GM11168 (cell line): ENCODE measurements around the gene USP54.

Source experiments
- in situ Hi-C: fragments of 300-500 bp; cut with MboI; formaldehyde crosslinking; loops from one replicate; pipeline ENCODE4 v1.12.0; 2022; ENCODE audit warnings: low sequenced_read_pairs; ENCODE audit not compliant: unreplicated experiment

The USP54 gene

DNA sequence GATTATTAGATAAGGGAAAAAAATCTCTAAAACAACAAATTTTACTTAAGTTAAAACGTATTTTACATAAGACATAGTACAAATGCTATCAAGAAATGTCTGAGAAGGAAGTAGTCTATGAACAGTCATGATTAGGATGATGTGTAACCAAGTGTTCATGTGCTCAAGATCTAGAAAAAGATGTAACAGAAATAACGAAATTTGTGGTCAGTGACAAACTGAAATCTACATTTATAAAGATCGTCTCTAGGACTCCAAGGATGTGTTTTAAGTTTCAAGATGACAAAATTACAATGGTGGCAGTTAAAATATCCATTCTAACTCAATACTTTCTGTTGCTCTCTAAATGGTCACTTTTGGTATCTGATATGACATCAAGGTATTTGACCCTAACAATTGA lies 112.5 kb downstream of the USP54 start:
- in situ Hi-C loops = no loop called here

DNA sequence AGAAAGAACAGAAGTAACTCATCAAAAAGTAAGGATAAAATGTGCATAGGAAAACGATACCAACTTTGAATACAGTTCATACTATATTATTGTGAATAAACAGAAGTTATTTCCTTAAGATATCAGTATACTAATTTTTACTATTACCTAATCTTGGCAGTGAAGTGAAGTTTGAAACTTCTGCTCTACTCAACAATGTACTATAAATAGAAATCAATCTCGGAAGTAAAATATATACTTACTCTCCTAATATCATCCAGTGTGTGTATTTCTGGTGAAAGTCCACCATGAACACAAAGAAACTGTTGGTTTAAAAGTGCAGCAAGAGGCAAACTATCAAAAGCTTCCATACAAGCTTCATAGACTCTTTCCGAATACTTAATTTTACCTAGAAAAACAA lies 119.9 kb downstream of the USP54 start:
- in situ Hi-C loops = no loop called here

- in situ Hi-C loops = no loop called here
These were observed 121.6 kb downstream of the USP54 start for GRCh38 chr10:73469579-73469978.

DNA sequence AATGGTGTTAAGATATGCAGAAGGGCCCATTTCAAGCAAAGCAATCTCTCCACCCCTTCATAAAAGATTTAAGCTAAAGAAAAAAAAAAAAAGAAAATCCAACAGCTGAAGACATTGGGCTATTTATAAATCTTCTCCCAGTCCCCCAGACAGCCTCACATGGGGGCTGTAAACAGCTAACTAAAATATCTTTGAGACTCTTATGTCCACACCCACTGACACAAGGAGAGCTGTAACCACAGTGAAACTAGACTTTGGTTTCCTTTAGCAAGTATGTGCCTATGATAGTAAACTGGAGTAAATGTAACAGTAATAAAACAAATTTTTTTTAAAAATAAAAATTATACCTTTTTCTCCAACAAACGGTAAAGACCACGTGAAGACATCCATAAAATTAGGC lies 123.9 kb downstream of the USP54 start:
- in situ Hi-C loops = no loop called here

- in situ Hi-C loops = no loop called here
These were observed 125.0 kb downstream of the USP54 start for GRCh38 chr10:73465978-73466726.

GRCh38 chr10:73460897-73461296 lies 130.2 kb downstream of the USP54 start:
- in situ Hi-C loops = no loop called here

DNA sequence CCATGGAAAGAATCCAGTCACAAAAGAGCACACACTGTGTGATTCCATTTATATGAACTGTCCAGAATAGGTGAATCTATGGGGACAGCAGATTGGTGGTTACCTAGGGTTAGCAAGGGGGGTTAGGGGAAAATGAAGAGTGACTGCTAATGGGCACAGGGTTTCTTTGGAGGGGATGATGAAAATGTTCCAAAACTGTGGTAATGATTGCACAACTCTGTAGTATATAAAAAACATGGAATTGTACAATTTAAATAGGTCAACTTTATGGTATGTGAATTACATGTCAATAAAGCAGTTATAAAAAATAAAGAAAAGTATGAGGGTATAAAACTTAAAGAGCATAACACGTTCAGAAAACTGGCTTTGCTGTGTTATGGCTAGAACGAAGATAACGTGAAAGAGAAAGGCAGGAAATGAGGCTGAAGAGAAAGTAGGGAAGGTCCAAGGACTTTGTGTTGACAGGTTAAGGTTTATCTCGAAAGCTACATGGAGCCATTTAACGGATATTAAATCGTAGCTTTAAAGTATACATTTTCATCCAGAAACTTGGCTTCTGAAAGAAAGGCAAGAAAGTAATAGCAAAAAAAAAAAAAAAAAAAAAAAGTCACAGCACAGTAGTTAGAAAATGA lies 131.3 kb downstream of the USP54 start:
- in situ Hi-C loops = no loop called here

- in situ Hi-C loops = no loop called here
These were observed 134.8 kb downstream of the USP54 start for GRCh38 chr10:73456187-73456890.

DNA sequence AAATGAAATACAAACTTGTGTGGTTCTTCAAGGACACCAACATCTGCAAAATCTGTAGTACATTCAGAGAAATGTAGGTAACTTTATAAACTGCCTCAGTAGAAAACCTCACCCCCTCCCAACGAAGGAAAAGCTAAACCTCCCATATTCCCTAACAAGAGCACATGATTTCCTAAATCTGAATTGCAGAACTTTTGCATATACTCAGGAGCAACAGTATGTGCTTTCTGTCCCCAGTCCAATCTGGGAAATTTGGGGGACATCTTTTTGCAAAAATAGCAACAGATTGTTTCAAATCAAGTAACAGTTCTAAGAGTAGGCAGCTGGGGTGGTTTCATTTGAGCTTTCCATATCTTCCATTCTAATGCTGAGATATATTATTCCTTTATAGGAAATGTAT lies 142.0 kb downstream of the USP54 start:
- in situ Hi-C loops = no loop called here

DNA sequence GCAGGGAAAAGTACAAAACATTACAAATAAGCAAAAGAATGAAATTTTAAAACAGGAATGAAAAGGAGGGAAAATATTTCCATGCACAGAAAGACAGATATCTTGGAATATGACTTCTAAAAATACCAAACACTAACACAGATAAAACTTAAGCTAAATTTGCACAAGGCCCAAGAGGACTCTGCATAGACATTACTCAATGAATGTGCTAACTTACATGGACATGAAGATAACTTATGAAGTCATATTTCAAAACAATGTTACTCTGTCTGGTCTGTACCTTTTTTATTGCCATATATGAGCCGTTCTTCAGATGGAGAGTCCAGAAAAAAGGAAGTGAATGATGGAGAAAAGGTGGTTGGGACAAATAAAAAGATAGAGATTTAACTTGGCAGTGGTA lies 142.8 kb downstream of the USP54 start:
- in situ Hi-C loops = no loop called here
